Amygdala (tissue), 56 donors: ENCODE data around the gene CSF3R.

Experiments used
- DNase-seq, 56 donors: peaks; one replicate each; lab custom pipeline; 2025; lab: John Stamatoyannopoulos, UW

Gene CSF3R

GRCh38 chr1:36482724-36483388 lies at the start of gene CSF3R:
CSF3R (minus strand) TSS chr1:36482913; CDS start chr1:36479496, 3,417 bp downstream.
- DNase-seq: peak in 2 of 56 donors; percentile 12 to 14

GRCh38 chr1:36531833-36532232 lies 49.1 kb upstream of the CSF3R start:
- DNase-seq: no peak

- DNase-seq: no peak
Measured at GRCh38 chr1:36530791-36531190, 48.1 kb upstream of the CSF3R start.

- no peak for DNase-seq
Measured at GRCh38 chr1:36530261-36530660, 47.5 kb upstream of the CSF3R start.

- no peak for DNase-seq
Measured at GRCh38 chr1:36529769-36530260, 47.1 kb upstream of the CSF3R start.

- DNase-seq: no peak
Measured at GRCh38 chr1:36528361-36529349, 45.9 kb upstream of the CSF3R start.

GRCh38 chr1:36525166-36525565 lies 42.5 kb upstream of the CSF3R start:
- DNase-seq: no peak

- DNase-seq: no peak
Measured at GRCh38 chr1:36524359-36525062, 41.8 kb upstream of the CSF3R start.

GRCh38 chr1:36523850-36524249 lies 41.1 kb upstream of the CSF3R start:
- DNase-seq: no peak

- no peak for DNase-seq
Measured at GRCh38 chr1:36523230-36523495, 40.5 kb upstream of the CSF3R start.

GRCh38 chr1:36522461-36523229 lies 39.9 kb upstream of the CSF3R start:
- DNase-seq: no peak

GRCh38 chr1:36522021-36522420 lies 39.3 kb upstream of the CSF3R start:
- no peak for DNase-seq

GRCh38 chr1:36520771-36521420 lies 38.2 kb upstream of the CSF3R start:
- DNase-seq: no peak

- DNase-seq: no peak
Measured at GRCh38 chr1:36520056-36520455, 37.3 kb upstream of the CSF3R start.

GRCh38 chr1:36517011-36517771 lies 34.5 kb upstream of the CSF3R start:
- no peak for DNase-seq

GRCh38 chr1:36516372-36517010 lies 33.8 kb upstream of the CSF3R start:
- DNase-seq: peak in 25 of 56 donors; percentile 0 to 64 (median 15)

- no peak for DNase-seq
Measured at GRCh38 chr1:36515315-36516138, 32.8 kb upstream of the CSF3R start.

GRCh38 chr1:36514501-36514900 lies 31.8 kb upstream of the CSF3R start:
- no peak for DNase-seq
